Activated CD4-positive, alpha-beta T cell treated with anti-CD3 and anti-CD28 coated beads for 24 hours (primary cell): ENCODE data around the gene GRIN3A.
"Not testable (repeated sequence)": the region's sequence is repeated elsewhere in the genome, so short reads cannot be mapped to it uniquely, and the experiment has no call there.

Source experiments
- DNase-seq, 2 donors: peaks; one replicate each; pipeline ENCODE4 v3.0.0-alpha.2; 2020; ENCODE audit warnings: low read depth in 2 of 2

The GRIN3A gene

GRCh38 chr9:101579711-101580545 is 158.5 kb downstream of the GRIN3A start:
- no peak for DNase-seq

- no peak for DNase-seq
Measured at GRCh38 chr9:101578378-101578777, 160.1 kb downstream of the GRIN3A start.

- no peak for DNase-seq
Measured at GRCh38 chr9:101574731-101575333, 163.6 kb downstream of the GRIN3A start.

- no peak for DNase-seq
Measured at GRCh38 chr9:101572316-101572715, 166.1 kb downstream of the GRIN3A start.

- DNase-seq, result no peak
Measured at GRCh38 chr9:101571114-101571513, 167.3 kb downstream of the GRIN3A start.

GRCh38 chr9:101569741-101570501 is 168.5 kb downstream of the GRIN3A start:
- DNase-seq, result no peak

GRCh38 chr9:101567725-101568350 is 170.6 kb downstream of the GRIN3A start:
- DNase-seq, result no peak

- DNase-seq, result no peak
Measured at GRCh38 chr9:101566904-101567724, 171.3 kb downstream of the GRIN3A start.

- DNase-seq, result no peak
Measured at GRCh38 chr9:101564252-101564651, 174.2 kb downstream of the GRIN3A start.

GRCh38 chr9:101562966-101563365 is 175.5 kb downstream of the GRIN3A start:
- DNase-seq, result no peak

GRCh38 chr9:101561740-101562139 is 176.7 kb downstream of the GRIN3A start:
- DNase-seq, result no peak

- not testable (repeated sequence) for DNase-seq
Measured at GRCh38 chr9:101549472-101550098, 188.9 kb downstream of the GRIN3A start.

GRCh38 chr9:101543098-101543735 is 195.2 kb downstream of the GRIN3A start:
- DNase-seq, result no peak

- no peak for DNase-seq
Measured at GRCh38 chr9:101540069-101540468, 198.4 kb downstream of the GRIN3A start.

- no peak for DNase-seq
Measured at GRCh38 chr9:101536938-101537337, 201.5 kb downstream of the GRIN3A start.

- no peak for DNase-seq
Measured at GRCh38 chr9:101536351-101536750, 202.1 kb downstream of the GRIN3A start.

GRCh38 chr9:101533334-101534204 is 204.9 kb downstream of the GRIN3A start, which contains the start of gene RNF20:
TSS of gene RNF20 (plus strand) at chr9:101533853. CDS start at chr9:101535424, 1,571 bp downstream.
- peak; percentile 98 to 99 for DNase-seq

- peak; percentile 49 to 55 for DNase-seq
Measured at GRCh38 chr9:101530076-101530711, 208.3 kb downstream of the GRIN3A start.

GRCh38 chr9:101528015-101528414 is 210.4 kb downstream of the GRIN3A start:
- no peak for DNase-seq
